DMS79 (cell line): ENCODE data around the gene SIAH1.
"Not testable (repeated sequence)": the region's sequence is repeated elsewhere in the genome, so short reads cannot be mapped to it uniquely, and the experiment has no call there.

Source experiments
- DNase-seq: peaks from one replicate; lab custom pipeline; 2025; lab: John Stamatoyannopoulos, UW

The SIAH1 gene

GRCh38 chr16:48393485-48394354, 8.5 kb upstream of the SIAH1 start:
- no peak for DNase-seq

- DNase-seq = no peak
Observed at GRCh38 chr16:48392407-48392806, 7.2 kb upstream of the SIAH1 start.

- DNase-seq = no peak
Observed at GRCh38 chr16:48386559-48387312, 1.5 kb upstream of the SIAH1 start.

GRCh38 chr16:48384520-48385252, 527 bp downstream of the SIAH1 start:
- no peak for DNase-seq

GRCh38 chr16:48383877-48384519, 1.2 kb downstream of the SIAH1 start:
- DNase-seq = no peak

- DNase-seq = no peak
Observed at GRCh38 chr16:48383009-48383876, 2.0 kb downstream of the SIAH1 start.

- no peak for DNase-seq
Observed at GRCh38 chr16:48382131-48382530, 3.1 kb downstream of the SIAH1 start.

GRCh38 chr16:48381201-48381600, 4.0 kb downstream of the SIAH1 start:
- no peak for DNase-seq

GRCh38 chr16:48378836-48379235, 6.4 kb downstream of the SIAH1 start:
- DNase-seq = no peak

- no peak for DNase-seq
Observed at GRCh38 chr16:48378276-48378675, 6.9 kb downstream of the SIAH1 start.

- DNase-seq = not testable (repeated sequence)
Observed at GRCh38 chr16:48377301-48377700, 7.9 kb downstream of the SIAH1 start.

GRCh38 chr16:48374255-48374654, 11.0 kb downstream of the SIAH1 start:
- no peak for DNase-seq

- no peak for DNase-seq
Observed at GRCh38 chr16:48373258-48374029, 11.8 kb downstream of the SIAH1 start.

GRCh38 chr16:48372744-48373143, 12.5 kb downstream of the SIAH1 start:
- no peak for DNase-seq

- DNase-seq = no peak
Observed at GRCh38 chr16:48371393-48371780, 13.8 kb downstream of the SIAH1 start.

- DNase-seq = not testable (repeated sequence)
Observed at GRCh38 chr16:48370668-48371392, 14.4 kb downstream of the SIAH1 start.

GRCh38 chr16:48370229-48370628, 15.0 kb downstream of the SIAH1 start:
- DNase-seq = no peak

- DNase-seq = no peak
Observed at GRCh38 chr16:48369765-48370164, 15.4 kb downstream of the SIAH1 start.

GRCh38 chr16:48367441-48368049, 17.7 kb downstream of the SIAH1 start:
- no peak for DNase-seq
